Lower leg skin (tissue), 4 donors: ENCODE data around the gene CREBRF. TPM values are rescaled to one million over a fixed set of nuclear protein-coding genes. Genes with fewer than 3 reads are reported as not detected.
"Not testable (repeated sequence)": the region's sequence is repeated elsewhere in the genome, so short reads cannot be mapped to it uniquely, and the experiment has no call there.

Experiments
- DNase-seq, 2 donors: peaks; one replicate each; pipeline ENCODE4 v3.0.0-alpha.2; 2019; ENCODE audit warnings: low spot score in 2 of 2
- H3K4me3 ChIP-seq: fragments of 200-600 bp; sonication (generic); 2 replicates; pipeline ENCODE4 v1.5.1; 2017; ENCODE audit warnings: mild to moderate bottlenecking, low read depth; ENCODE audit not compliant: poor library complexity, severe bottlenecking
- POLR2A ChIP-seq, 2 donors: fragments of 450-650 bp; IDR thresholded peaks; one replicate each; pipeline ENCODE4 v1.6.1; 2016 to 2017; ENCODE audit warnings: antibody characterized with exemption in 2 of 2, mild to moderate bottlenecking in 1 of 2, moderate library complexity in 1 of 2
- WGBS, 2 donors: methylation state at CpG; one replicate each; pipeline ENCODE4 v1.1.5; 2018; 5-methylcytosine and 5-hydroxymethylcytosine counted together
- intact Hi-C: fragments of 100-400 bp; cut with DNase I; formaldehyde crosslinking; loops from one replicate; pipeline ENCODE4 v1.15.0; 2023; ENCODE audit warnings: low total_unique reads
- total RNA-seq, 4 donors: library from RNA; depleted of rRNA; stranded (reverse); fragments of >200 nt; gene quantifications; one replicate each; pipeline ENCODE4 v1.1.0, GENCODE V29; 2016
- TF ChIP-seq, protein P1 (sequence below), 3 donors: fragments of 450-650 bp; IDR thresholded peaks; one replicate each; pipeline ENCODE4 v1.5.1; 2016; ENCODE audit warnings: antibody characterized with exemption in 3 of 3, mild to moderate bottlenecking in 3 of 3, moderate library complexity in 2 of 3

The CREBRF gene
- total RNA-seq, 4 donors from 2014 or later = 34.1 to 59.5 (median 42.1) TPM

GRCh38 chr5:173014671-173015070, 41.5 kb upstream of the CREBRF start:
- no peak overlapping the region for H3K4me3 ChIP-seq
- 87 to 93% methylated on average over 4 of the region's 4 CpGs for WGBS, 2 donors
- TF ChIP-seq, protein P1, sequence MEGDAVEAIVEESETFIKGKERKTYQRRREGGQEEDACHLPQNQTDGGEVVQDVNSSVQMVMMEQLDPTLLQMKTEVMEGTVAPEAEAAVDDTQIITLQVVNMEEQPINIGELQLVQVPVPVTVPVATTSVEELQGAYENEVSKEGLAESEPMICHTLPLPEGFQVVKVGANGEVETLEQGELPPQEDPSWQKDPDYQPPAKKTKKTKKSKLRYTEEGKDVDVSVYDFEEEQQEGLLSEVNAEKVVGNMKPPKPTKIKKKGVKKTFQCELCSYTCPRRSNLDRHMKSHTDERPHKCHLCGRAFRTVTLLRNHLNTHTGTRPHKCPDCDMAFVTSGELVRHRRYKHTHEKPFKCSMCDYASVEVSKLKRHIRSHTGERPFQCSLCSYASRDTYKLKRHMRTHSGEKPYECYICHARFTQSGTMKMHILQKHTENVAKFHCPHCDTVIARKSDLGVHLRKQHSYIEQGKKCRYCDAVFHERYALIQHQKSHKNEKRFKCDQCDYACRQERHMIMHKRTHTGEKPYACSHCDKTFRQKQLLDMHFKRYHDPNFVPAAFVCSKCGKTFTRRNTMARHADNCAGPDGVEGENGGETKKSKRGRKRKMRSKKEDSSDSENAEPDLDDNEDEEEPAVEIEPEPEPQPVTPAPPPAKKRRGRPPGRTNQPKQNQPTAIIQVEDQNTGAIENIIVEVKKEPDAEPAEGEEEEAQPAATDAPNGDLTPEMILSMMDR (IDR thresholded peaks at IDR 0.05) = no peak
- no peak for TF ChIP-seq POLR2A (IDR thresholded peaks at IDR 0.05)
- intact Hi-C loops = no loop called here
- DNase-seq = no peak

GRCh38 chr5:173015192-173015591, 41.0 kb upstream of the CREBRF start:
- intact Hi-C loops = no loop called here
- DNase-seq = peak in 1 of 2 donors; percentile 4
- H3K4me3 ChIP-seq = no peak overlapping the region
- 85 to 98% methylated on average over 2 of the region's 2 CpGs for WGBS, 2 donors
- TF ChIP-seq, protein P1 (IDR thresholded peaks at IDR 0.05) = no peak
- TF ChIP-seq POLR2A (IDR thresholded peaks at IDR 0.05) = no peak

DNA sequence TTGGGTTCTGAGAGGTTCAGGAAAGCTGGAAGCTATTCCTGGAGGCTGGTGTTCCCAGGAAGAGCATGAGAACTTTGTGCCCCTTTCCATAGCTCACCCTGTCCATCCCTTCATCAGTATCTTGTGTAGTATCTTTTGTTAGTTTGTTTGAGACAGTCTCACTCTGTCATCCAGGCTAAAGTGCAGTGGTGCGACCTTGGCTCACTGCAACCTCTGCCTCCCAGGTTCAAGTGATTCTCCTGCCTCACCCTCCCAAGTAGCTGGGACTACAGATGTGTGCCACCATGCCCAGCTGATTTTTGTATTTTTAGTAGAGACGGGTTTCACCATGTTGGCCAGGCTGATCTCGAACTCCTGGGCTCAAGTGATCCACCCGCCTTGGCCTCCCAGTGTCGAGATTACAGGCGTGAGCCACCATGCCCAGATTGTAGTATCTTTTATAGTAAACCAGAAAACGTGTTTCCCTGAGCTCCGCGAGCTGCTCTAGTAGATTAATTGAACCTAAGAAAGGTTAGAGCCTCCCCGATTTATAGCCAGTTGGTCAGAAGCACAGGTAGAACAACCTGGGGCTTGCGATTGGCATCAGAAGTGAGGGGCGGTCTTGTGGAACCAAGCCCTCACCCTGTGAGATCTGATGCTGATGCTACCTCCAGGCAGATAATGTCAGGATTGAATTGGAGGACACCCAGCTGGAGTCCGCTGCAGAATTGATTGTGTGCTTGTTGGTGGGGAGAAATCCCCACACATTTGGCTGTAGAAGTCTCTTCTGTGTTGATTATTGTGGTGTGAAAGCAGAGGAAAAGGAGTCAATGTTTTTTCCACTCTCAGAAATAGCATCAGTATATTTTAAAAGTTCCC, 40.3 kb upstream of the CREBRF start:
- intact Hi-C loops = no loop called here
- TF ChIP-seq POLR2A (IDR thresholded peaks at IDR 0.05) = no peak
- TF ChIP-seq, protein P1 (IDR thresholded peaks at IDR 0.05) = no peak
- 87 to 88% methylated on average over 13 of the region's 13 CpGs for WGBS, 2 donors
- H3K4me3 ChIP-seq = no peak overlapping the region
- DNase-seq = peak in 1 of 2 donors; percentile 28

DNA sequence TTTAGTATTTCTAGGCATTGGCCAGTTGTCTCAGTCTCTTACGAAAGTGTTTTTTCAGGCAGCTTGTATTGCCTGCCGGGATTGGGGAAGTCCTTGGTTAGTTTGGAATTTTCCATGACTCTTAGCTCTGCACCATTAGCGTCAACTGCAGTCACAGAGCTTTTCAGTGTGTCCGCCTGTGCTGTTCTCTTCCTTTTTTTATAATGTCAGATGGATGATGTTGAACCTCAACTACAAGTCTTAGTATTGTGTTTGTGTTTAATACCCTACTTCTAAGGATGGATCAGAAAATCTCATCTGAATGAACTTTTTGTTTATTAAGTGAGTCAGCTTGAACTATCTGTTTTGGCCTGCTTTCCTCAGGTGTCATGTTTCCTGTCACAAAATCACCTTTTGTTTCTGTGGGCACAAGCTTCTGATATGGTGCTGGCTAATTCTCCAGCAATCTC, 39.5 kb upstream of the CREBRF start:
- TF ChIP-seq POLR2A (IDR thresholded peaks at IDR 0.05) = no peak
- TF ChIP-seq, protein P1 (IDR thresholded peaks at IDR 0.05) = no peak
- no peak overlapping the region for H3K4me3 ChIP-seq
- 33 to 36% methylated on average over 4 of the region's 4 CpGs for WGBS, 2 donors
- intact Hi-C loops = no loop called here
- DNase-seq = peak; percentile 14 to 24

GRCh38 chr5:173017087-173017486, 39.1 kb upstream of the CREBRF start:
- intact Hi-C loops, DNase-seq, H3K4me3 ChIP-seq: not testable (repeated sequence)
- 89 to 93% methylated on average over 15 of the region's 15 CpGs for WGBS, 2 donors

DNA sequence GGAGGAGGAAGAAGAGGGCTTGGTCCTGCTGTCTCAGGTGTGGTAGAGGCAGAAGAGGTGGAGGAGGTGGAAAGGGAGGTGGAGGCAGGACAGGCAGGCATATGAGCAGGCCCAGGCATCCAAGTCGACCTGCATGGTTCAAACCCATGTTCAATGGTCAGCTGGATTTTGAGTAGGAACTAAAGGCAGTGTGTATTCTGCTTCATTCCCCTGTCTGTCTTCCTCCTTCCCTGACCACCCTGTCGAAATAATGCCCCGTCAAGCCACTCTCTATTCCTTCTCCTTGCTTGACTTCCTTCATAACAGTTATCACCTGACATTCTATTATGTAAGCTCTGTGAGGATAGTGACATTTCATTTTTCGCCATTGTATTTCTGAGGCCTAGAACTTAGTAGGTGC, 37.8 kb upstream of the CREBRF start:
- WGBS, 2 donors = 91 to 92% methylated on average over 4 of the region's 4 CpGs
- intact Hi-C loops = no loop called here
- DNase-seq = peak in 1 of 2 donors; percentile 67

More for the DNA sequence above, 37.8 kb upstream of the CREBRF start:
- TF ChIP-seq, protein P1 (IDR thresholded peaks at IDR 0.05) = no peak
- no peak for TF ChIP-seq POLR2A (IDR thresholded peaks at IDR 0.05)
- H3K4me3 ChIP-seq = no peak overlapping the region
